Activated T-cell treated with anti-CD3 and anti-CD28 coated beads, Interleukin-2, amount 50 U/mL, for 1 hour (primary cell): ENCODE results near the gene KLRF2.

ENCODE experiments used
- DNase-seq: peaks from one replicate; pipeline ENCODE4 v3.0.0-alpha.2; 2020

KLRF2 gene

DNA sequence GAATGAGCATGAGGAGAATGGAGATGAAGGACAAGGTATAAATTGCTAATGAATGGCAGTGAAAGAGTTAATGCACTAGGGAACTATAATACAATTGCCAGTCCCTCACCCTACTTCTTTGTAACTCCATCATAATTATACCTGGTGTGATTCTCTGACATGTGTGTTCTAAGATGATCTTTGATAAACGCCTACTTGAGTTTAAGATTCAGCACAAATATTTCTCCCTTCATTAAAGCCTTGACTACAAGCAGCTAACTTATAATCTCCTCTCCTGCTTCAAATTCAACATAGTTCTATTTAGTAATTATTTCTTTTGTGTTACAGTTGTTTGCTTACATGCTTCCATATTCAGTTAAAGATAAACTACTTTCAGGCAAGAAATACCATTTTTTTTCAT, 60.5 kb downstream of the KLRF2 start:
- no peak for DNase-seq

DNA sequence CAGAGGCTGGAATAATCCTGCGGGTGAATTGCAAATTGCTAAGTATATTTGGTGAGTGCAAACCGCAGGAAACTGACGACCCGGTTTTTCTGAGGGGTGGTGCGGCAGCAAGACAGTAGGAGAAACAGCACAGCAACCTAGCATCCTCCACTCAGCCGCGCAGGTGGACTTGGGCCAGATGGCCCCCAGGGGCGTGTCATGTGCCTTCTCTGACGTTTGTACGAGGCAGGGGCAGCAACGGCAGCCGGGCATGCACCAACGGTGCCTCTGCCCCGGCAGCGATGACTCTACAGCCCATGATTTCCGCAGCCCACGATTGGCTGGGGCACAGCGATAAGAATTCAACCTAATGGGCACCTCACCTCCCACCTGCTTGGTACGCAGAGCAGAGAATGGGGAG, 62.0 kb downstream of the KLRF2 start:
- DNase-seq, result peak; percentile 23

DNA sequence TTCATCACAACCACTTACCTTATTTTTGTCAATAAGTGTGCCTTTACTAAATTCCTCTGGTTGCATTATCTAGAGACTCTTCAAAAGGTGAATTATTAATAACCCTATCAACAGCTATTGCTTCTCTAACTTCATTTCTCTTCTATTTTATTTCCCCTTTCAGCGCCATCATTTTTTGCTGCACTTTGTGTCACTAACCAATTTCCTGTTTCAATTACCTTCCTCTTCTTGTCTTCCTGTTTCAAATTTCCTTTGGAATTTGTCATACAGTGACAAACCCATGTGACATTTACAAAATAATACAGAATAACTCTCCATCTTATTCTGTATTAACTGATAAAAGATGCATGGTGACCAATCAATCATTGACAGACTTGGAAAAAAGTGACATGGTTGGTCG, 63.1 kb downstream of the KLRF2 start:
- no peak for DNase-seq
